CD4-positive, alpha-beta T cell treated with Interleukin-15 for 4 hours (primary cell): Measurements from ENCODE around the gene CLCN7.
A peak's percentile ranks its signal among the peaks of the same experiment; 100 is the strongest.

ENCODE experiments used
- DNase-seq: peaks from one replicate; pipeline ENCODE4 v3.0.0-alpha.2; 2020; ENCODE audit warnings: low spot score

CLCN7 gene

DNA sequence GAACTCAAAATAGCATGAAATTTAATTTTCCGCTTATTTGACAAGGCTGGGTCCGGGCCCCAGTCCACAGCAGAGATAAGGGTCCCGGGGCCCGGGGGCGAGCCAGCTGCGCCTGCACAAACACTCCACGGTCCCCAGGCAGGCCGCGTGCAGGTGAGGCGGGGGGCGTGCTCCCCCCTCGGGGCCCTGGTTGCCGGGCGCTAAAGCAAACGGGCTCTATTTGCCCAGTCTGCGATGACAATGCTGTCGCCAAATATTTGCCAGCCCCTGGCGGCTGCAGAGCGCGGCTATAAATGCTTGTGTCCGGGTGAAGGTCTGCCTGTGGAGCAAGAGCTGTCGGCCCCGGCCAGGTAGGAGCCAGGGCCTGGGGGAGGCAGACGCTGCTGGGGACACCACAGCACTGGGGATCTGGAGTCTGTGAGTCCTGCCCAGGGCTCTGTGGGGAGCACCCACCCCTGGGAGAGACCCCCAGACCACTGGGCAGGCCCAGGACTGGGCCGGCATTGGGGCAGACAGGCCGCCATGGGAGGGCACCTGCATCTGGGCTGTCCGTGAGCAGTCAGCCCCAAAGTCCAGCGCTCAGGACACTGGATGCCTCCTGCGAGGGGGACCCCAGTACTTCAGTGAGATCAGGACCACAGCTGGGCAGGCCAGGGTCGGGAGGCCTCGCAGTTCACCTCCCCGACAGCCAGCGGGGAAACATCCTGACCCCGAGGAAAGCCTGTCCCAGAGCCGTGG is 43.9 kb downstream of the CLCN7 start, which contains the start of gene PERCC1:
TSS of gene PERCC1 (plus strand) at position 320 of the 738 bp plus-strand sequence. CDS start 1,516 bp downstream, outside the sequence.
- no peak for DNase-seq

GRCh38 chr16:1430214-1430758 is 44.5 kb downstream of the CLCN7 start:
- no peak for DNase-seq

DNA sequence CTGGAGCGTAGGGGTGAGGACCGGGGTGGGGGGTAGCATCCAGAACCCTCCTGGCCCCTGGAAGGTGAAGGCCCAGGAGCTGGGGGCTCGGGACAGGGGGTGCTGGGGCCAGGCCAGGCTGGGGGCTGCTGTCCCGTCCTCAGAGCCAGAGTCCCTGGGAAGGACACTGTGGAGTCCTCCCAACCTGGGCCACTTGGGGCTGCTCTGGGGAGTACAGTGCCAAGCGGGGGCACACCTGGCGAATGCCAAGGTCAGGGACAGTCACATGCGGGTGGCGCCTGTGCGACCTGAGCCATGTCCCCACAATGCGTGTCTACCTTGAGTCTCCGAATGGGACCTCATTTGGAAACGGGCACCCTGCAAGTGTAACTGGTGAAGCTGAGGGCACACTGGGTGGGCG is 45.2 kb downstream of the CLCN7 start:
- no peak for DNase-seq

- no peak for DNase-seq
These were observed 45.8 kb downstream of the CLCN7 start for GRCh38 chr16:1429012-1429411.

GRCh38 chr16:1428511-1428910 is 46.3 kb downstream of the CLCN7 start:
- peak; percentile 32 for DNase-seq

- DNase-seq: no peak
These were observed 47.1 kb downstream of the CLCN7 start for GRCh38 chr16:1427473-1428461.

DNA sequence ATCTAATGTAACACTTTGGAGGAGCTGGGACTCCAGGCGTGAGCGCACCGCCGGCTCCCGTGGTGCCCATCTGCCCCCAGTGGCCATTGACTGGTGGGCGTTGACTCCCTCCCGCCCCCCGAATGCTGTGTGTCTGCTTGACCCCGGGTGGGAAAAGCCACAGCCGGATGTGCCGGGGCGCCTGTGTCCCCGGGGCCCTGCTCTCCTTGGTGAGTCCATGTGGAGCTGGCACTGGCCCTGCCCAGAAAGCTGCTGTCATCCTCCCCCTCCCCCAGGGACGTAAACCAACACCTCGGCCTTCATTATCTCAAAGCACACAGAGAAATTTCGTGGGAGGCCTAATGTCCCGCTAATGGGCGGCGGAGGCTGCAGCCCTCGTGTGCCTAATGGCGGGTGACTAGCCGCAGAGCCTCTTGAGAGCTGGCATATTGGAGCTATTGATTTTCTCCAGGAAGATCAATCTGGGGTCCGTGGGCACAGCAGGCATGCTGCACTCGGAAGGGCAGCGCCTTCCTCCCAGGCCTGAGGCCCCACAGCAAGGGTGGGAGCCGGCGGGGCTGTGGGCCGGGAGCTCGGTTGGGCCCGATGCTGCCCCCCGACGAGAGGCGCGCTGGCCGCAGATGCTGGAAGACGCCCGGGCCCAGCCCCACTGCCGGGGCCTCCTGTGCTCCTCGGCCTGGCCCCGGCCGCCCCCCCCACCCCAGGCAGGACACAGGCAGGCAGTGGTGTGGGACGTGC is 47.9 kb downstream of the CLCN7 start:
- no peak for DNase-seq

DNA sequence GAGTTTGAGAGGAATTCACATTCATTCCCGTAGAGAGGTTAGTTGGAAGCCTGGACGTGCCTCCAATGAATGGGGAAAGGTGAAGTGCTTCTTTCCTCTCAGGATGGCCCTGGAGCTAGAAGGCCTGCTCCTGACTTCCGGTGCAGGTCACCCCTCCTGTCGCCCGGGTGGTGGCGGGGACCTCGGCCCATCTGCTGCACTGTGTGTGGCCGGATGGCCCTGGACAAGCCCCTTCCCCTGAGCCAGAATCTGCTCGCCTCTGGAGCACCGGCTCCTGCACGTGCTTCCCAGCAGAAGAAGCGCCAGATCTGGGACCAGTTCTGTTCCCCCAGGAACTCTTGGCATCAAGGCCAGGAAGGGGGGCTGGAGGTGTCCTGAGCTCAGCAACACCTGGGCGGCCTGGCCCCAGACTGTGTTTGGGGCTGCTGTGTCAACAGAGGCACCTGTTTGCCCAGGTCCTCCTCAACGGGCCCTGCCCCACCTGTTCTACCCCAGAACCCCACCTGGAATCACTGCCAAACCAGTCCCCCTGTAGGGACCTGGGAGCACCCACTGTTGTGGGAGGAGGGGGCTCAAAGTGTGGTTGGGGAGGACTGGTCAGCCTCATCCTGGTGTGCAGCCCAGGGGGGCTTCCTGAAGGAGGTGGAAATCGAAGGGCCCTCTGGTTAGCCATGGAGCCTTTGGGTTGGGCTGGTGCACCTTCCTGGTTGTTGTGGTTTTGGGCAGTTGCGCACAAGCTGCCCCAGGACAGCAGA is 49.0 kb downstream of the CLCN7 start:
- DNase-seq: no peak

DNA sequence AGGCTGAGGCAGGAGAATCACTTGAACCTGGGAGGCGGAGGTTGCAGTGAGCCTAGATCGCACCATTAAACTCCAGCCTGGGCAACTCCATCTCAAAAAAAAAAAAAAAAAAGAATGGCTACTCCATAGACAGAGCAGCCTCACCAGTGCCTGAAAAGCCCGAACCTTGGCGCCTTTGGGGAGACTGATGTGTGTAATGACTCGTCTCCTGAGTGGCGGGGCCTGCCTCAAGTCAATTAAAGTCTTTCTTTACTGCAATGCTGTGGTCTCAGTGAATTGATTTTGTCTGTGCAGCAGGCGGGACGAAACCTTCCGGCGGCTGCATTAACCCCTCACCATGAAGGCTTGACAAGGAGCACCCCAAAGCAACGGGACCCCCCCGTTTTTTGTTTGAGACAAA is 50.8 kb downstream of the CLCN7 start:
- DNase-seq: no peak

- no peak for DNase-seq
These were observed 52.8 kb downstream of the CLCN7 start for GRCh38 chr16:1422076-1422475.

- no peak for DNase-seq
These were observed 54.7 kb downstream of the CLCN7 start for GRCh38 chr16:1420111-1420539.

GRCh38 chr16:1416521-1416941 is 58.3 kb downstream of the CLCN7 start:
- no peak for DNase-seq

GRCh38 chr16:1414532-1415260 is 60.1 kb downstream of the CLCN7 start, which contains the start of gene UNKL:
Gene UNKL (minus strand): TSS chr16:1414704. CDS start chr16:1414691, 13 bp downstream.
- peak; percentile 81 for DNase-seq

- peak; percentile 65 for DNase-seq
These were observed 60.9 kb downstream of the CLCN7 start for GRCh38 chr16:1413684-1414531.

DNA sequence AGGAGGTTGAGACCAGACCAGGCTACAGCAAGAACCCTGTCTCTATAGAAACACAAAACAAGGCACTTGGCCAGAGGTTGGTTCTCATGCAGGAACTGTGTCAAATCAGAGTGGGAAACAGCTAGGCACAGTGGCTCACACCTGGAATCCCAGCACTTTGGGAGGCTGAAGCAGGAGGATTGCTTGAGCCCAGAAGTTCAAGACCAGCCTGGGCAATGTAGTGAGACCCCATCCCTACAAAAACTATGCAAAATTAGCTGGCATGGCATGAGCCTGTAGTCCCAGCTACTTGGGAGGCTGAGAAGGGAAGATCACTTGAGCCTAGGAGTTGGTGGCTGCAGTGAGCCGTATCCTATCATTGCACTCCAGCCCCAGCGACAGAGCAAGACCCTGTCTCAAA is 62.0 kb downstream of the CLCN7 start:
- DNase-seq: no peak

DNA sequence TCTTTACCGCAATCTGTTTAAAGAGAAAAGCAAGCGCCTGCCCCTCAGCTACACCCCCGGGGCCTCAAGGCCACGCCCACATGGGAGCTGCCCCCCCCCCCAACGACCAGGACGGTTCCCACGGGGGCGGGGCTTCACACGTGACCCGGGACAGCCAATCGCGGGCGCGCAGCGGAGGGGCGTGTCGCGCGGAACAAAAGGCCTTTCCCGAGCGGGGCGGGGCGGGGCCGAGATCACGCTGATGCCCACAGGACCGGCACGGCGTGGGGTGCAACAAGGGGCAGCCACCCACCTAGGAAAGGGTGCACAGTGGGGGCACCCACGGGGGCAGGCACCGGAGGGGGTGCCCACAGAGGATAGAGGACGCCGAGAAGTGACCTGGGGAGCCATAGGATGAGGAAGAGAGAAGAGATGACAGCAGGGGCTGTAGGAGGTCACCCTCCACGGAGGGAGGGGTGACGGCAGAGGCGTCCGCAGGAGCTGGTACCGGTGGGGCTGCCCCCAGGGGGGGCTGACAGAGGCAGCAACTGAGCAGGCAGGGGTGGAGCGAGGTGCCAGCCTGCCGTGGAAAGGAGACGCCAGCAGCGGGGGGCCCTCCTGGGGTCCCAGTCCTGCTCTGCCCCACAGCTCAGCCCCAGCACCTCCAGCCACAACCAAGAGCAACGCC is 66.5 kb downstream of the CLCN7 start:
- peak; percentile 96 for DNase-seq

- no peak for DNase-seq
These were observed 67.1 kb downstream of the CLCN7 start for GRCh38 chr16:1407753-1408152.

GRCh38 chr16:1403733-1404132 is 71.1 kb downstream of the CLCN7 start:
- no peak for DNase-seq

GRCh38 chr16:1403036-1403435 is 71.8 kb downstream of the CLCN7 start:
- DNase-seq: no peak
